Ovary (tissue), 9 donors: ENCODE results near the gene NAB2. TPM values are rescaled to one million over a fixed set of nuclear protein-coding genes. Genes with fewer than 3 reads are reported as not detected.
A peak's percentile ranks its signal among the peaks of the same experiment; 100 is the strongest.

Source experiments
- DNase-seq, 5 donors: peaks; one replicate each; pipeline ENCODE4 v3.0.0-alpha.2; 2019 to 2020
- H3K27ac ChIP-seq, 2 donors: fragments of 200-600 bp; one replicate each; pipeline versions ENCODE4 v1.5.1 to v1.8.0; 2019 to 2022
- H3K27me3 ChIP-seq: fragments of 200-600 bp; one replicate; pipeline ENCODE4 v1.8.0; 2022
- H3K36me3 ChIP-seq: fragments of 200-600 bp; sonication (generic); one replicate; pipeline ENCODE4 v1.5.1; 2019
- H3K4me1 ChIP-seq: one replicate; pipeline ENCODE4 v1.8.1; 2013; ENCODE audit warnings: mild to moderate bottlenecking, moderate library complexity; ENCODE audit not compliant: insufficient read depth
- H3K4me3 ChIP-seq: fragments of 200-600 bp; sonication (generic); one replicate; pipeline ENCODE4 v1.5.1; 2017
- H3K9me3 ChIP-seq, 2 donors: fragments of 200-600 bp in 1 of 2; sonication (generic) in 1 of 2; one replicate each; pipeline versions ENCODE4 v1.5.1 to v1.8.1; 2013 to 2019; ENCODE audit warnings: mild to moderate bottlenecking in 1 of 2, moderate library complexity in 1 of 2
- CTCF ChIP-seq, 3 donors: fragments of 450-650 bp in 2 of 3; fragments of 200-600 bp in 1 of 3; IDR thresholded peaks; one replicate each; pipeline versions ENCODE4 v1.5.1 to v1.8.0; 2016 to 2022; ENCODE audit warnings: antibody characterized with exemption in 3 of 3, mild to moderate bottlenecking in 1 of 3
- EP300 ChIP-seq: sonication (generic); formaldehyde crosslinking; IDR thresholded peaks from one replicate; pipeline ENCODE4 v1.6.1; 2017; ENCODE audit warnings: antibody characterized with exemption
- POLR2A ChIP-seq: fragments of 450-650 bp; IDR thresholded peaks from one replicate; pipeline ENCODE4 v1.6.1; 2017; ENCODE audit warnings: antibody characterized with exemption, mild to moderate bottlenecking, moderate library complexity
- WGBS, 3 donors: extraction: QIAGEN DNeasy Blood & Tissue Kit in 1 of 3; methylation state at CpG; one replicate each; pipeline versions ENCODE4 v1.1.5 to v1.1.7; 2013 to 2017; 5-methylcytosine and 5-hydroxymethylcytosine counted together
- intact Hi-C, 4 donors: fragments of 100-400 bp; cut with DNase I; formaldehyde crosslinking; loops; one replicate each; pipeline versions ENCODE4 v1.11.0 to v1.15.1; 2022 to 2023
- polyA plus RNA-seq, 2 donors: library from polyadenylated mRNA; stranded (reverse); fragments of 200-250 nt in 1 of 2; fragments of 350-450 nt in 1 of 2; fragmentation: Illumina TruSeq in 1 of 2; extraction: RNeasy Lipid Tissue Mini Kit (QIAGEN cat#74804) in 1 of 2; gene quantifications; one replicate each; pipeline ENCODE4 v1.2.3, GENCODE V29; 2013 to 2014
- total RNA-seq, 7 donors: library from RNA; depleted of rRNA in 2 of 7; stranded (reverse); fragments of >200 nt in 2 of 7; fragmentation: NEBNext Ultra II Directional in 3 of 7; extraction: Animal tissue kit (Norgen Biotek cat#: 25700) in 3 of 7; gene quantifications; one replicate each; pipeline versions ENCODE4 v1.1.0 to v1.2.4, GENCODE V29; 2016 to 2023
- donor health status: DM: no; HTN: no; CAD: no; lungs with moderate emphysema.
- donor health status: DM: no; HTN: no; CAD: no.
- donor health status: Bipolar disorder and iron deficiency.
- donor health status: DM: yes; HTN: yes; CAD: no.
- donor health status: DM: no; HTN: no; CAD: no.
- donor health status: DM: yes; HTN: yes; CAD: no.

The NAB2 gene
- total and polyA plus RNA-seq, 9 donors, result 27.5 to 103 (median 47.4) TPM

GRCh38 chr12:57079821-57080220 lies 9.1 kb upstream of the NAB2 start:
- no peak overlapping the region for H3K4me3 ChIP-seq

GRCh38 chr12:57080855-57081254 lies 8.1 kb upstream of the NAB2 start:
- Histone ChIP-seq H3K36me3 (no peaks in the 10 kb centered on the region), H3K27me3 (no peaks in the 10 kb centered on the region), H3K9me3 (no peaks in the 10 kb centered on the region), H3K4me1 (peaks cover 5% of the 10 kb centered on the region), H3K4me3 (no peak overlapping the region), H3K27ac (no peak overlapping the region)
- 96 to 100% (median 100%) methylated on average over 1 of the region's 1 CpG for WGBS, 3 donors
- DNase-seq, result no peak
- intact Hi-C loops, result no loop called here
- TF ChIP-seq POLR2A (no peak), EP300 (no peak), CTCF (IDR thresholded peaks at IDR 0.05) (no peak)

More at GRCh38 chr12:57079821-57080220, 9.1 kb upstream of the NAB2 start:
- H3K27me3 ChIP-seq, result no peaks in the 10 kb centered on the region
- no peak overlapping the region for H3K27ac ChIP-seq
- H3K4me1 ChIP-seq, result peaks cover 5% of the 10 kb centered on the region
- WGBS, 3 donors, result 28 to 46% (median 32%) methylated on average over 1 of the region's 1 CpG
- TF ChIP-seq POLR2A (no peak), EP300 (no peak), CTCF (IDR thresholded peaks at IDR 0.05) (no peak)
- intact Hi-C loops, result no loop called here
- H3K9me3 ChIP-seq, result no peaks in the 10 kb centered on the region
- H3K36me3 ChIP-seq, result no peaks in the 10 kb centered on the region
- no peak for DNase-seq

GRCh38 chr12:57085999-57086492 lies 2.9 kb upstream of the NAB2 start:
- intact Hi-C loops, result no loop called here
- peak; percentile 75 to 83 (median 77) for DNase-seq
- WGBS, 3 donors, result 1 to 4% (median 3%) methylated on average over 12 of the region's 12 CpGs
- TF ChIP-seq CTCF (IDR thresholded peaks at IDR 0.05), result no peak
- TF ChIP-seq POLR2A, result no peak
- no peak for TF ChIP-seq EP300
- peak overlapping the region; percentile 67 for H3K4me3 ChIP-seq
- H3K27me3 ChIP-seq, result no peaks in the 10 kb centered on the region
- H3K36me3 ChIP-seq, result no peaks in the 10 kb centered on the region
- H3K9me3 ChIP-seq, result no peaks in the 10 kb centered on the region
- peaks cover 7% of the 10 kb centered on the region for H3K4me1 ChIP-seq
- peak overlapping the region; percentile 93 to 99 for H3K27ac ChIP-seq

GRCh38 chr12:57086493-57087009 lies 2.4 kb upstream of the NAB2 start:
- Histone ChIP-seq H3K4me1 (peaks cover 11% of the 10 kb centered on the region), H3K9me3 (no peaks in the 10 kb centered on the region), H3K27ac (peak overlapping the region; percentile 93 to 99), H3K4me3 (peak overlapping the region; percentile 67), H3K36me3 (no peaks in the 10 kb centered on the region), H3K27me3 (no peaks in the 10 kb centered on the region)
- 0 to 1% (median 0%) methylated on average over 14 of the region's 14 CpGs for whole genome bisulfite sequencing, 3 donors
- peak; percentile 80 to 88 (median 82) for DNase-seq
- TF ChIP-seq CTCF (IDR thresholded peaks at IDR 0.05) (peak in 1 of 3 donors; percentile 21), EP300 (no peak)
- intact Hi-C loops, result no loop called here
